Right cardiac atrium (tissue), 5 donors: ENCODE results near the gene GPLD1. TPM values are rescaled to one million over a fixed set of nuclear protein-coding genes. Genes with fewer than 3 reads are reported as not detected.
A peak's percentile ranks its signal among the peaks of the same experiment; 100 is the strongest.
"Not testable (repeated sequence)": the region's sequence is repeated elsewhere in the genome, so short reads cannot be mapped to it uniquely, and the experiment has no call there.

Experiments used
- ATAC-seq, 2 donors: fragments of 200-7000 bp; cut with Tn5 transposase; one replicate each; pipeline versions ENCODE4 v1.8.0 to v1.9.1; 2020; ENCODE audit warnings: moderate library complexity in 2 of 2, mild to moderate bottlenecking in 1 of 2
- DNase-seq, 3 donors: peaks; one replicate each; pipeline ENCODE4 v3.0.0-alpha.2; 2020
- H3K27ac ChIP-seq: one replicate; pipeline ENCODE4 v1.5.1; 2013; ENCODE audit warnings: mild to moderate bottlenecking, low read length, control low read depth, moderate library complexity
- H3K27me3 ChIP-seq: one replicate; pipeline ENCODE4 v1.6.1; 2013; ENCODE audit not compliant: control insufficient read depth, insufficient read depth
- H3K4me1 ChIP-seq: one replicate; pipeline ENCODE4 v1.6.1; 2013; ENCODE audit warnings: low read length; ENCODE audit not compliant: control insufficient read depth, insufficient read depth
- H3K4me3 ChIP-seq: one replicate; pipeline ENCODE4 v1.5.1; 2013; ENCODE audit warnings: low read length, control low read depth
- H3K9me3 ChIP-seq: one replicate; pipeline ENCODE4 v1.6.1; 2013; ENCODE audit warnings: low read length; ENCODE audit not compliant: control insufficient read depth
- WGBS: extraction: QIAGEN DNeasy Blood & Tissue Kit; methylation state at CpG from one replicate; pipeline ENCODE4 v1.1.7; 2013; 5-methylcytosine and 5-hydroxymethylcytosine counted together
- intact Hi-C, 4 donors: fragments of 100-400 bp; cut with DNase I; formaldehyde crosslinking; loops; one replicate each; pipeline versions ENCODE4 v1.11.0 to v1.14.0; 2022 to 2023
- polyA plus RNA-seq: library from polyadenylated mRNA; stranded (reverse); fragments of 200-250 nt; gene quantifications from one replicate; pipeline ENCODE4 v1.2.3, GENCODE V29; 2013
- total RNA-seq, 4 donors: library from RNA; stranded (reverse); fragmentation: NEBNext Ultra II Directional; extraction: Animal tissue kit (Norgen Biotek cat#: 25700); gene quantifications; one replicate each; pipeline ENCODE4 v1.2.1, GENCODE V29; 2021
- donor health status: healthy with polysubstance abuse.
- donor health status: DM: no; HTN: yes; CAD: no.
- donor health status: DM: no; HTN: no; CAD: no.
- donor health status: DM: no; HTN: yes; CAD: no; lungs with severe emphysema.
- donor health status: DM: yes; HTN: yes; CAD: no.

The GPLD1 gene
- total and polyA plus RNA-seq, 5 donors = 0.52 to 1.6 (median 1.1) TPM

GRCh38 chr6:24408719-24409410, 80.5 kb downstream of the GPLD1 start:
- intact Hi-C loops = no loop called here
- H3K27me3 ChIP-seq = no peaks in the 10 kb centered on the region
- ATAC-seq = no peak
- H3K4me1 ChIP-seq = no peaks in the 10 kb centered on the region
- DNase-seq = no peak
- WGBS = 86% methylated on average over 2 of the region's 2 CpGs
- no peak overlapping the region for H3K4me3 ChIP-seq
- no peak overlapping the region for H3K27ac ChIP-seq
- no peaks in the 10 kb centered on the region for H3K9me3 ChIP-seq

- no peak overlapping the region for H3K27ac ChIP-seq
- ATAC-seq (no peak), DNase-seq (no peak)
- no peaks in the 10 kb centered on the region for H3K4me1 ChIP-seq
- WGBS = 90% methylated on average over 5 of the region's 5 CpGs
- H3K27me3 ChIP-seq = no peaks in the 10 kb centered on the region
- intact Hi-C loops = no loop called here
- no peak overlapping the region for H3K4me3 ChIP-seq
- no peaks in the 10 kb centered on the region for H3K9me3 ChIP-seq
Observed at GRCh38 chr6:24405262-24405661, 84.1 kb downstream of the GPLD1 start.

GRCh38 chr6:24403501-24403824, 85.9 kb downstream of the GPLD1 start:
- Histone ChIP-seq H3K4me3 (peak overlapping the region; percentile 67), H3K27ac (peak overlapping the region; percentile 43)
- intact Hi-C loops = no loop called here

GRCh38 chr6:24402697-24403500, 86.5 kb downstream of the GPLD1 start, which contains the start of gene MRS2:
Gene MRS2, plus strand, starts transcription at chr6:24402936. Its CDS starts 111 bp downstream, at chr6:24403047.
- peak within 1 kb of the TSS; percentile 43 for H3K27ac ChIP-seq
- H3K9me3 ChIP-seq = no peaks in the 10 kb centered on the region
- WGBS = under 1% methylated on average over 63 of the region's 63 CpGs
- H3K4me3 ChIP-seq = peak within 1 kb of the TSS; percentile 67
- ATAC-seq (peak; percentile 99), DNase-seq (peak; percentile 85 to 95 (median 93))
- intact Hi-C loops = no loop called here
- no peaks in the 10 kb centered on the region for H3K27me3 ChIP-seq
- H3K4me1 ChIP-seq = no peaks in the 10 kb centered on the region

More at GRCh38 chr6:24403501-24403824, 85.9 kb downstream of the GPLD1 start:
- 6% methylated on average over 12 of the region's 12 CpGs for WGBS
- H3K27me3 ChIP-seq = no peaks in the 10 kb centered on the region
- H3K4me1 ChIP-seq = no peaks in the 10 kb centered on the region
- DNase-seq (no peak), ATAC-seq (no peak)
- H3K9me3 ChIP-seq = no peaks in the 10 kb centered on the region

- intact Hi-C loops = no loop called here
- WGBS = 58% methylated on average over 4 of the region's 4 CpGs
- no peak for DNase-seq
- no peak overlapping the region for H3K4me3 ChIP-seq
- H3K4me1 ChIP-seq = no peaks in the 10 kb centered on the region
- no peak for ATAC-seq
- H3K27me3 ChIP-seq = no peaks in the 10 kb centered on the region
- peaks cover 1% of the 10 kb centered on the region for H3K9me3 ChIP-seq
- H3K27ac ChIP-seq = no peak overlapping the region
Observed at GRCh38 chr6:24401458-24401857, 87.9 kb downstream of the GPLD1 start.

GRCh38 chr6:24400045-24401039, 89.0 kb downstream of the GPLD1 start:
- H3K4me1 ChIP-seq, H3K9me3 ChIP-seq, DNase-seq, H3K4me3 ChIP-seq, intact Hi-C loops, H3K27ac ChIP-seq, ATAC-seq, H3K27me3 ChIP-seq: not testable (repeated sequence)
- 18% methylated on average over 17 of the region's 17 CpGs for WGBS

GRCh38 chr6:24397631-24398030, 91.7 kb downstream of the GPLD1 start:
- ATAC-seq = no peak
- Histone ChIP-seq H3K27ac (no peak overlapping the region), H3K4me3 (no peak overlapping the region), H3K27me3 (no peaks in the 10 kb centered on the region), H3K9me3 (peaks cover 1% of the 10 kb centered on the region), H3K4me1 (no peaks in the 10 kb centered on the region)
- intact Hi-C loops = no loop called here
- no peak for DNase-seq
- 69% methylated on average over 1 of the region's 1 CpG for WGBS

GRCh38 chr6:24396824-24397223, 92.6 kb downstream of the GPLD1 start:
- no peak overlapping the region for H3K27ac ChIP-seq
- DNase-seq = no peak
- H3K9me3 ChIP-seq = peaks cover 1% of the 10 kb centered on the region
- H3K4me1 ChIP-seq = no peaks in the 10 kb centered on the region
- intact Hi-C loops = no loop called here
- H3K4me3 ChIP-seq = no peak overlapping the region
- H3K27me3 ChIP-seq = no peaks in the 10 kb centered on the region
- 82% methylated on average over 1 of the region's 1 CpG for WGBS
- no peak for ATAC-seq

GRCh38 chr6:24394780-24395437, 94.5 kb downstream of the GPLD1 start:
- ATAC-seq (no peak), DNase-seq (no peak)
- Histone ChIP-seq H3K4me1 (no peaks in the 10 kb centered on the region), H3K27me3 (no peaks in the 10 kb centered on the region), H3K27ac (no peak overlapping the region), H3K4me3 (no peak overlapping the region), H3K9me3 (peaks cover 1% of the 10 kb centered on the region)
- WGBS = 74% methylated on average over 4 of the region's 4 CpGs
- intact Hi-C loops = loop anchor here in 1 of 4 donors (5.0 kb wide), 1 partner anchor 113 kb away; no protein-coding TSS in a partner anchor

- 89% methylated on average over 2 of the region's 2 CpGs for WGBS
- intact Hi-C loops = loop anchor here in 1 of 4 donors (5.0 kb wide), 1 partner anchor 112 kb away; no protein-coding TSS in a partner anchor
- ATAC-seq = no peak
Observed at GRCh38 chr6:24394061-24394779, 95.2 kb downstream of the GPLD1 start.

More at GRCh38 chr6:24394061-24394779, 95.2 kb downstream of the GPLD1 start:
- Histone ChIP-seq H3K27me3 (no peaks in the 10 kb centered on the region), H3K9me3 (peaks cover 1% of the 10 kb centered on the region), H3K4me3 (no peak overlapping the region), H3K4me1 (no peaks in the 10 kb centered on the region), H3K27ac (no peak overlapping the region)
- DNase-seq = no peak
